Cerebellar nuclear complex (tissue), 1 donor: ENCODE results near the gene SYTL5.

Experiments used
- DNase-seq, 2 experiments: peaks; one replicate each; lab custom pipeline; 2025; lab: John Stamatoyannopoulos, UW

SYTL5 gene

DNA sequence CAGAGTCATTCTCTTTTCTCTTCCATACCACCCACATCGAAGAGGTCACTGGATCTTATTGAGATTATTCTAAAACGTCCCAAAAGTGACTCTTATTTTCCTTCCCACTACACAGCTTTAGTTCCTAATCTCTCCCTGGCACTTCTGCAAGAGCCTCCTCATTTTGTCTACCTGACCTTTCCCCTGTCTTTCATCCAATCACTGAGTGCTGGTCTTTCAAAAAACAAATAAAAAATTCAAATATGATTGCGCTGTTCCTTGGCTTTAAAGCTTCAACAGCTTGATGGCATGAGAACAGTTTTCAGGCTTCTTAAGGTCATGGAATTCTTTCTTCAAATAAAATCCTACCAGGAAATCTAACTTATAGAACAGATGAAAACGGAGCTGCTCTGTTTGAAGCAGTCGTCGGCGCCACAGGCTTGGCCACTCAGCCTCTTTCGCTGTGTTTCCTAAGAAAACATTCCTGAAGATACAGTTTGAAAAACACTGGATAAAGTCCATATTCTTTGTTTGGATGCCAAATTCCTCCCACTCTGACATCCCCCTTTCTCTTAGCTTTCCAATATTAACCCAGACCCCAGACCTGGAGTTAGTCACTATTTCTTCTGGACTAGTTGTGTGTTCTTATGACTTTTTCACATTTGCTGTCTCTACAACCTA is 12.5 kb downstream of the SYTL5 start:
- DNase-seq: no peak

DNA sequence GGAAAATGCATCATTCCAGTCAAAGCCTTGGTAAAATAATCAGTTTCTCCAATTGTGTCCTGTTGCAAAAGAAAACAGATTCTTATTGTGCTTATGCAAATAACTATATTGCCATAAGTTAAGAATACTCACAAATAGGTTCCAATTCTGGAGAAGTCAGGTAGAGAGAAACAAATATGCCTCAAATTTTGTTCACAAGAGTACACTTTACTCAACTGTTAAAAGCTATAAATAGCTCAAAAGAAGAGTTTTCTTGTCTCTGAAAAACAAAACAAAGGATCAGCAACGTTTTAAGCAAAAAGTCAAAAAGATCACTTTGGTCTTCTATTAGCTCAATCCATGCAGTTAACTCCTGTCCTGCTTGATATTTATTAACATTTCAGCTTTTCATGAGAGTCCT is 21.9 kb downstream of the SYTL5 start:
- DNase-seq: no peak

DNA sequence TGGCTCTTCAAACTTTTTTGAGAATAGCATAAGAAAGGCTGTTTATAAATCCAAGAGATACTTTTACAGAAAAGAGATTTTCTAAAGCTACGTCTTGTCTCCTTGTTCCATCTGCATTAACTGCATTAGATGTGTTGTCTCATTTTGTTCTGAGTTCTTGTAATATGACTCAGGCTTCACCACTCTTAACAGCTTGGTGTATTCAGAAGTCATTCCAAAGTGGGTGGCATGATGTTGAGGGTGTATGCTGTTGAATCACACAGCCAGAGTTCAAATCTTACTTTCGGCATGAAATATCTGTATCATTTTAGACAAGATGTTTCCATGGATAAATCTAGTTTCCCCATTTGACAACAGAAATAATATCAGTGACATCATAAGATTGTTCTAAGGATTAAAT is 30.1 kb downstream of the SYTL5 start:
- no peak for DNase-seq

DNA sequence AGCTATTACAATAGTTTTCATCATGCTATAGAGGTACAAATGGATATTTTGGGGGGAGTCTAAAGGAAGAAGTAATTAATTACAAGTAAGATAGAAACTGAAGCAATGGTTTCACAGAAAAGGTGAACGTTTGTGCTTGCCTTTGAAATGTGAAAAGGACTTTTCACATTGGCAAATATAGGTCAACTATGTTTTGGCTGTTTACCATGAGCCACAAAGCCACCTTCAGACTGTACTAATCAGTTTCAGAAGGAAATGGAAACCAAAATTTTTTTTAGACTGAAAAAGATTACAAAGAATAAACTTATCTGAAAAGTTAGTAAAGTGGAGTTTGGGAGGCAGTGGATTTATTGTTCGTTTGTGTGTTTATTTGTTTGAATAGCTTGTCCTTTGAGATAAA is 32.1 kb downstream of the SYTL5 start:
- no peak for DNase-seq

DNA sequence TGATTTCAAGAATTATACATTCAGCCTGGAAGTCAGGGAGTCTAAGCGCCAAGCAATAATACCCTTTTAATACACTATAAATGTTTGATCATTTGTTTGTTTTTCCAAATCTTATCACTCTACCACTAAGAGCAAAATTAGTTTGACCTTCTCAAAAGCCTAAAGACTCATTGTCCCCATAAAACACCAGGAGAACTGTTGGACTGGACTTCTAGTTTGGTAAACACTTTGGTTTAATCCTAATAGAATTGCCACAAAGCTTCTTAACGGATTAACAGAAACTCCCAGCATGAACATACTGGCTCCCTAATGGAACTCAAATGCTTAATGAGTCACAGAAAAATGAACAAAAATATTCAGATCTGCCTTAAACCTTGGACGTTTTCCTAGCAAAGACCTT is 34.9 kb downstream of the SYTL5 start:
- no peak for DNase-seq

DNA sequence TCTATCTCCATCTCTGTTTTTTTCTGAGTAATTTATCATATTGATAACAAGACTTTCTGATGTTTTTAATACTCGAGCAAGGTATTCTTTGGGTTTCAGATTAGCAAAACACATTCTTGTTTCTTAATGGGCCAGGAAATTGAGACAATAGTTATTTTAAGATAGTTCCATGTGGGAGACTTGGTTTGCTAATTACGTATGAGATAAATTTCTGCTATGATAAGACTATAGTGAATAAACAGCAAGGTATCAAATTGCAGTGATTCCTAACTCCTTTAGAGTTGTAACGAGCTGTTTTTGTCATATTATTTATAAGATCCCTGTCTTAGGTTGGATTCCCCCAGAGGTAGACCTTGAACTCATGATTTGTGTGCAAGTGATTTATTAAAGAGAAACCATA is 38.3 kb downstream of the SYTL5 start:
- DNase-seq: no peak

DNA sequence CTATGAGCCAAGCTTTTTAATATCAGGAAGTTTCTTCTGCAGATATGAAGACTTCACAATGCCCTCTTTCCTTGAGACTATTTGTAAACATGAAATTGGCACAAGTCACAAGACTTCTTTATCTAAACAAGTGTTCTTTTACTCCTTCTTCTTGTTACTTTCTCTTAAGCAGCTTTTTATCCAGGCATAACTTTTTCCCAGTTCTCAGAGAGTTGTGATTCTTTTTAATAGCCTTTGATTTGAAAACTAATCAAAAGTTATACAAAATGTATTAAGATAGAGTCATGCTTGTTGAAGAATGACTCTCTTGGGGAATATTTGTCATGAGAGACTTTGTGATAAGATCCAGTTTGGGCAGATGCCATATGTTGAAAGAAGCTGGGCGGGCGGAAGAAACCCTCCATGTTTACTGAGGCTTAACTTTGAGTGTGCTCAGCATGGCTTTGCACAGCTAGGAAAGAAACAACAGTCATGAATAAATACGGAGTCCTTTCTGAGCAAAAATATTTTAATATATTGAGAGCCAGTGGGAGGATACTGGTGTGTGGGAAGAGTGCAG is 39.3 kb downstream of the SYTL5 start:
- DNase-seq: no peak

DNA sequence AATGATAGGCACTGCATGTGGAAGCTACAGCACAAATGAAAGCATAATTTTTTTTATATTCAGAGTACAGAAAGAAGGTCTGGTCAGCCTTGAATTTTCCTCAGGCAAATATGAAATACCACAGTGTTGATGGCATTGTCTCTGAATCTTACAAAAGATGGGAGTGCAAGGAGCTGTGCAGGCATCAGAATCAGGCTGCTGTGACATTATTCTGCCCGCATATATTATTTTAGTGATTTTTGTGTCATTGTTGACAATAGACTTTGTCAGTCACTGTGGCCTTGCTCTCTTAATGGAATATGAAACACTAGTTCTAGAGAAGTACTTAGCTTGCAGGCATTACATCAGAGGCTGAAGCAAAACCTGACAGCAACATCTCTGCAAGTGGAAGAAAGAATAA is 42.5 kb downstream of the SYTL5 start:
- DNase-seq: no peak

DNA sequence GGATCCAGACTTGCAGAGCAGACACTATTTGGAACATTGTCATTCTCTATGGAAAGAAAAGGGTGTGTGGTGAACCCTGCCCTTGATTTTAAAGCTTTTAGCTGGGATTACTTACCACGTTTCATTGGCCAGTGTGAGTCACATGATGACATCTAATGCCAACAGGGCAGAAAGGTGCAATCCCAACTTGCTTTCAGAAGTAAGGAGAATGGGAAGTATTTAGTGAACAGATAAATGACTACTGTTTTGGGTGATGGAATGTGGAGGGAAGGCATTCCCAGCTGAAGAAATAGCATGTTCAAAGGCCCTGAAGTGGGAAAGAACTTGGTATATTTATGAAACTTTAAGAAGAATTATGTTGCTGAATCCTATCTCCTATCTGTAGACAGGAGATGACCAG is 44.5 kb downstream of the SYTL5 start:
- DNase-seq: no peak

DNA sequence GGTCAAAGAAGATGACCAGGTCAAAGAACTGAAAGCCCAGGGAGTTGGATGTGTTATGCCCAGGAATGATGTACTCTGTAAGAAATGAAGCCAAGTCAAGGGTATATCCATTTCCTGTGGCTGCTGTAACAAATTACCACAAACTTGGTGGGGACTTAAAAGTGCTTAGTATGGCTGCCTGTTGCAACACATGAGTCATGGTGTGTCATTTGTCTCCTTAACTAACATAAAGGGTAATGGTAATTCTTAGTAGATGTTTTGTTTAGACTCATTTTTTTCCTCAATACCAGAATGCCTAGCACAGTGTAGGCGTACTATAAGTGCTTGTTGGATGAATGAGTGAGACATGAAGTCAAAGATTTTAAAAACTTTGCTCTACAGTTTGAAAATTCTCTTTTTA is 45.7 kb downstream of the SYTL5 start:
- DNase-seq: no peak

DNA sequence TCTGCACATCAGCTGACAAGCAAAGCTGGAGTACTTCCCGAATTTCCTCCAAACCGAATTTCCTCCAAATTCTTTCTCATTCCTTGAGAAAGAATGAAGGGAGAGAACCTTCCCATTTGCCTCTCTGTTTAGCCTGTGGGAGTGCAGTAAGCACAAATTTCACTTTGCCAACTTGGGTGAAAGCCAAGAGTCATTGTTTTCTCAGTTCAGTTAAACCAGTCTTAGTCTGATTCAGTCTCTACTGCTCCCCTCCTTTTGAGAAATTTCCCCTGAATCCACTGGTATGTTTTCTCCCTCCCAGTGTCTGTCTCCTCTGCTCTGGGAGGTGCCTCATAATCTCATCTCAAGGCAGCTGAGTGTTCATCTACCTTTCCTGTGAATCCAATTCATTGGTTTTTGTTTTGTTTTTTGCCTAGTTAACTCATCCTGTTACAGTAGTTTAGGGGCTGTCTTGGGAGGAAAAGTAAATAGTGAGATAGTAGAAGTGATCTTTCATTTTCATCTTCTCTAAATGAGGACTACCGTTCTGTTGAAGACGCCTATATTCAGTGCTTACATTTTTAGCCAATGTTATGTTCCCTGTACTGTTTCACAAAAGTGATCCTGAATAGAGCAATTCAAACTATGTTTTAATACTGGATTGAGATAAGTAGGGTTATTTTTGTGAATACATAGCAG is 49.0 kb downstream of the SYTL5 start:
- no peak for DNase-seq

DNA sequence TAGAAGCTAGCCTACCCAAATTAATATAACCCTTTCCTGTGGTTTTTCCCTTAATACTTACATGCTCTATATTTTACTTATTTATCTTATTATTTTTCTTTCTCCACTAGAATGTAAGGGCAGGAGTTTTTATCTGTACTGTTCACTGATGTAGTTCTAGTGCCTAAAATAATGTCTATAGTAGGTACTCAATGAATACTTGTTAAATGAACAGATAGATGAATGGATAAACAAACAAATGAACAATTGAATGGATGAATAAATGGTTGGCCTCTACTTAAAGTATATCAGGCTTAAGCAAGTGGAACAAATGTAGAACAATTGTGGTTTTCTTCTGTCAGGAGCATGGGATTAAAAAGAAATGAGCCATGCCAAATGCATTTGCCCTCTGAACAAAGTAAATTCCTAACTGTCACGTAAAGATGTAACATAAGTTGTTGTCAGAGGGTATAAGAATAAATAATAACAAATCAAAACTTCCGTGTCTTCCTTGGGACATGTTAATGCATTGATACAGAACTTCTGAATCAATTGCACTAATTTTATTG is 54.1 kb downstream of the SYTL5 start:
- no peak for DNase-seq

DNA sequence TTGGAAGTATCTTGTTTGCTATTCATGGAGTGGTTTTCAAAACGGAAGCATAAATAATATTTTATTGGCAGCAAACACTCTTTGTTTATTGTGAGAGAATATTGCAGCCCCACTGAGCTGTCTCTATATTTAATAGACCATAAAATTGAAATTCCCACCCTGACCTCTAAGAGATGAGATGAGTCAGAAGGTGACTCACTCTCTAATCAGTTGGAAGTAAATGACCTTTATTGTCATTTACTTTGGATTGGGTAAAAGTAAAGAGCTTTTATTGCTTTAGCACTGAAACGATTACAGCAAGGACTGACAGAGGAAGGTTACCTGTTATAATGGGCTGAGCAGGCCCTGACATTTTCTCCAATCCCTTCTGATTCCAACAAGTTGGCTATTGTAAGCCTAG is 55.0 kb downstream of the SYTL5 start:
- no peak for DNase-seq

DNA sequence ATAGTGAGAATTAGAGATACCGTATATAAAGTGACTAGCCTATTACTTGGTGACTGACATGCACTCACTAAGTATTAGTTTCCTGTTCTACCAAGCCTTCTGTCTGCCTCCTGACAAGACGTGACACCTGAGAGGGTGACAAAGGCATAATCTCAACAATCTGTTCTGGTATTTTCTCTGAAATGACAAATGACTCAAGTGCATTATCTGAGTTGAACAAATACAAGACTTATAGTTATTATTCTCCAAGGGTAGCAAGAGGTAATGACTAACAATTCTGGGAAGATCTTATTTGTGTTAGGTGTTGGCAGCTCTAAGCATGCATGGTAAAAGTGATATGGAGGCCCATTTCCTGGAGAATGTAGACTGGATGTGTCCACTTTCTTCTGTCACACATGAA is 60.6 kb downstream of the SYTL5 start:
- no peak for DNase-seq

DNA sequence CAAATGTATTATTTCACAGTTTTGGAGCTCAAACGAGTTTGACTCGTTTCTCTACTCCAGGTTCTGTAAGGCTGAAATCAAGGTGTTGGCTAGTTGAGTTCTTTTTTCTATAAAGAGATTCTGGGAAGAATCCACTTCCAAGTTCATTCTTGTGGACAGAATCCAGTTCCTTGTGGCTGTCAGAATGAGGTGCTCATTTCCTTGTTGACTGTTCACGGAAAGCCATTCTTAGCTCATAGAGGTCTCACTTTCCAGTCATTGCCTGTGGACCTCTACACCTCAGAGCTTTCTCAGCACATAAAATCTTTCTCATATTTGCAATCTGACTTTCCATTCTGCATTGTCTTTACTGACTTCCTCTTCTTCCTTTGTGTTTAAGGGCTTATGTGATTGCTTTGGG is 62.9 kb downstream of the SYTL5 start:
- no peak for DNase-seq

DNA sequence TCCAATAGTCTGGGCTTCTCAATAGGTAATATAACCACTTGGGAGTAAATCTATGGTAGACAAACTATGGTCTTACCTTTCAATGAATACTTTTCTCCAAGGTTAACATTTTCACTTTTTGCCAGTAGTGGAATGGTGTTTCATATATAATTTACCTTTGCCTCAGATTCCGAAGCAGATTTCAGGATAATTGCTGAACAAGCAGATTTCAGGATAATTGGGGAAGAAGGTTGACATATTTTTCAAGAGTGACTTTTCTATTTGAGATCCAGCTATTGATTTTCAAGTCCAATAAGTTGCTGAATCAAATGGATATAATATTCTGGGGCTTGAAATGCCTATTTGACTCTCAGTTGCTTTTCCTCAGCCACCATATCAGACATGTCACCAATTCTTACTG is 63.6 kb downstream of the SYTL5 start:
- DNase-seq: no peak

DNA sequence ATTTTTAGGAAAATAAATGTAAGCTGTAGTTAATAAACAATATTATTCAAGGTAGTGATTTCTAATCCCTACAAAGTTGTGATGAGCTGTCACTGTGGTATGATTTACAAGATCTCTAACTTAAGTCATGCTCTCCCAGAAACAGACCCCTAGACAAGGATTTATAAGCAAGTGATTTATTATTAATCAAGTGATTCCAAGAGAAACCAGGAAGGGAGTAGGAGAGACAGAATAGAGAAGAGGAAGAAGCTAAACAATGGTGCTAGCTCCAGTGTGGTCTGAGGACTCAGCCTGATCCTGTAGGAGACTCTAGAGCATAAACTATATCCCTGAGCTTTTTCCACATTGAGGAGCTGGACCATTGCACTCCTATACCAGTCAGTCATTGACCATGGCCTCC is 73.1 kb downstream of the SYTL5 start:
- DNase-seq: no peak

DNA sequence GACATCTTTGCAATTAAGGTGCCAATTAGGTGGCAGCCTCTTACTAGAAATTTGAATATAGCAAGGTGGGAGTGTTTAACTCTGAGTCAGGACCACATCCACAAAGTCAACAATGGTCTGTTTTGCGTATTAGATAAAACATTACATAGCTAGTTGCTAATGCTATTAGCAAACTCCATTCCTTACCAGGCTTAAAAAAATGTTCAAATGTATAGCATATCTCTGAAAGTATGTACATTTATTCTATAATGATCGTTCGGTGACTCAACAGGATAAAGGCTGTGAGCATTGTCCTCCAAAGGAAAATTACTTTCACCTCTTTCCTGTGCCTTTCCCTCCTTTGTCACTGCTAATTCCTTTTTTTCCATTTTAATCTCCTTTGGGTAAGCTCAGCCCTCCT is 74.5 kb downstream of the SYTL5 start:
- DNase-seq: no peak

DNA sequence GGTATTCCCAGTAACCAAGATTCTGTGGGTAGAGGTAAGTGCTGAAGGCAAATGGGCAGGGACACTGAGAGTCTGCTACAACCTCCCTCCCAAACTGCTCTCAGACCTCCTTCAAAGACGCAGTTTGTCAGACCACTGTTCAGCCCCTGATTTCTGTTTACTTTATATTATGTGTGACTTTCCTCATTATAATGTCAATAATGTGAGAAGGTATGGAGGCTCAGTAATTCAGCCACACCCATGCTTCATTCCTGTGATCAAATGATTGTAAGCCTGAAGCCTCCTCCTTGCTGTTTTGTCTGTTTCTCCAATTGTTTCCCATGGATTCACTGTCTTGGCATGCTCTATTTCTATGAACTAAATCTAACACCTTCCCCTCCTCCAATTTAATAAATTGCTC is 75.6 kb downstream of the SYTL5 start:
- DNase-seq: no peak

DNA sequence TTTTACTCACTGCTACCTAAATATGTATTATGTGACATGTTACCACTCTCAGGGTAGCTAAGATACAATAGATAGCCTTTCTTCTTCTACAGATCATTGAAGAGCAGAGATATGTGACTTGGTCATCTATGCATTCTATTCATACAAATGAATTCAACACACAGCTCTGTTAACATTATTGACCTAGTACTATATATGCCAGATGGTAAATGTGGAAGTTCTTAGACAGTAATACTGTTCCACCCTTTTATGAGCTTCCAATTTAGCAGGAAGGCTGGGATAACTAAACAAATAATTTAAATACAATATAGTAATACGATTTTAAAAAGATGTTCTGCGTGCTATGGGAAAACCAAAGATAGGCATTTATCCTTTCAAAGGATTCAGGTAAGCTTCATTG is 76.0 kb downstream of the SYTL5 start:
- no peak for DNase-seq

DNA sequence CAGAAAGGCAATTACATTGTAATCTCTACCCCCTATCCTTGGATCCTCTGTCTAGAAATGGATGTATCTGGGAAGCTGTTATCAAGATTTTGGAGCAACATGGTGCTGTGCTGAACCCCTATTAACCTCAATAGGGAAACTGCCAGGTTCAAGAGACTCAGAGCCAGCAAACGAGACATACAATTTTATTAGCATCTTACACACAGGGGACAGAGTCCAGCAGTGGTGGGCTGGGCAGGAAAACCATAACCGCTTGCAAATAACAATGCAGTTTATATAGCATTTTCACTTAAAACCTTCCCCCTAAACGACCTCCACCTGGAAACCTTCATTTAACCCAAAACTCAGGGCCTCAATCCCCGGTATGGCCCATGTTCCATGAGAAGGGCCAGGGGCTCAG is 79.5 kb downstream of the SYTL5 start:
- DNase-seq: no peak

DNA sequence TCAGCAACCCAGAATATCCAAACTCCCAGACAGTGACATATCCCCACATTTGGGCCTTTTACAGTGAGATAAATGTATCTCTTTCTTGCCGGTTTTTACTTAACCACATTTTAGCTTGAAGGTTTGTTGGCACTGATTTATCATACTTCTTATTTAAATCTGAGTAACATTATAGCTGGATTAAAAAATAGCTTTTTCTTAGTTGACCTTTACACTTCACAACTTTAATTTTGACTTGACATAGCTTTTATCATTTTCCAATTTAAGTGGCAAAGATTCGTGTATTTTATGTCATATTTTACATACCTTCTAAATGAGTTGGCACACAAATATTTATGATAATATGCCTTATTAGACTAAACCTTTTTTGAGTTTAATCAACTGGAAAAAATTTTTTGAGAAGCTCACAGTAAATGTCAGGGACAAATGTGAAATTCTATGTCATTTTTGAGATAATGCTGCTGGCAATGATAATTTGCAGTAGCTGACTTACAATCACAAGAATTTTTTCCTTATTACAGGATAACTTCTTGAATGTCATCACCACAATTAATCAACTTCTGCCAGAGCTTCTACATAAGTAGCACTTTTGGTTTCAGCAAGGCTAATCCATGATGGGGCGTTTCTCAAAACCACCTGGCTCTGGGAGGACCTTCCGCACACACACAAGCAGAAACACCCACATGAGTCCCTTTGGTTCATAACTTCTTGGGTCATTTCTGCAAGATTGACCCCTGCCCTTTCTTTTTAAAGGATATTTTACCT is 80.3 kb downstream of the SYTL5 start:
- DNase-seq: no peak

DNA sequence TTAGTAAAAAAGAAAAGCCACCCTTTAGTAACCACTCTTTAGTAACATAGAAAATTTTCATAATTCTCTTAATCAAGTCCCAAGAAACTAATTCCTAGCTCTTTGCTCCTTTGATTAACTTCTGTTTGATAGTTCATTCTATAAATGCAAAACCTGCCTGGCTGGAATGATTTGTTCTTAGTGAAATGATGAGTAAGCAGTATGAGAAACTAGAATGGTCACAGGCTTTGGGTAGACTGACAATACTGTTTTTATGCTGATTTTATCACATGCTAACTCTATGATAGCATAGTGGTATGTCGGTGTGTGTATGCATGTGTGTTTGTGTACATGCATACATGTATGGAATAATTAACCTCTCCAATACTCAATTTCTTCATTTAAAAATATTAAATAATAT is 81.2 kb downstream of the SYTL5 start:
- no peak for DNase-seq
